ENCODE measurements around the gene PRDM16. TPM values are rescaled to one million over a fixed set of nuclear protein-coding genes. Genes with fewer than 3 reads are reported as not detected.
A peak's percentile ranks its signal among the peaks of the same experiment; 100 is the strongest.

PRDM16 gene
- total and polyA plus RNA-seq, 2 of the 13 experiments (the other 11 are each of a cell fraction or from before 2014, with no cell fraction given) = 0.15 to 0.81 TPM

DNA sequence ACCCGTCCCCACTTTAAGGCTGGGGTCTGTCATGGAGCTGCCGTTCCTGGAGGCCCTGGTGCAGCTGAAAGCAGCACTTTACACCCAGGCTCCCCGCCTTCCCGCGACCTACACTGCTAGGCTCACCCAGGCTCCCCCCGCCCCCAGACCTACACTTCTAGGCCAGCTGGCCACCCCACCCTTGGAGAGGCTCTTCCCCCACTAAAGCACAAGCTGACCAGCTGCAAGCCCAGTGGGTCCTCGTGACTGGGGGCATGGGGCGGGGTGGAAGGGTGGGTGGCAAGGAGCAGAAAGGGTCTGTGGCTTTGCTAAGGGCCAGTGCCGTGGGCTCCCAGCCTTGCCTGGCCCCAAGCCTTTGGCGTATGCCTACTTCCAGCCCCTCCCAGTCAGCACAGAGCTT, 375.7 kb downstream of the PRDM16 start (continued):
- no peak for TF ChIP-seq THYN1 (CRISPR knock-in tag; IDR thresholded peaks at IDR 0.05; ENCODE audit: borderline replicate concordance, low read depth)
- TF ChIP-seq NR1H2 (CRISPR knock-in tag; IDR thresholded peaks at IDR 0.05; ENCODE audit: borderline replicate concordance, low read depth) = no peak

DNA sequence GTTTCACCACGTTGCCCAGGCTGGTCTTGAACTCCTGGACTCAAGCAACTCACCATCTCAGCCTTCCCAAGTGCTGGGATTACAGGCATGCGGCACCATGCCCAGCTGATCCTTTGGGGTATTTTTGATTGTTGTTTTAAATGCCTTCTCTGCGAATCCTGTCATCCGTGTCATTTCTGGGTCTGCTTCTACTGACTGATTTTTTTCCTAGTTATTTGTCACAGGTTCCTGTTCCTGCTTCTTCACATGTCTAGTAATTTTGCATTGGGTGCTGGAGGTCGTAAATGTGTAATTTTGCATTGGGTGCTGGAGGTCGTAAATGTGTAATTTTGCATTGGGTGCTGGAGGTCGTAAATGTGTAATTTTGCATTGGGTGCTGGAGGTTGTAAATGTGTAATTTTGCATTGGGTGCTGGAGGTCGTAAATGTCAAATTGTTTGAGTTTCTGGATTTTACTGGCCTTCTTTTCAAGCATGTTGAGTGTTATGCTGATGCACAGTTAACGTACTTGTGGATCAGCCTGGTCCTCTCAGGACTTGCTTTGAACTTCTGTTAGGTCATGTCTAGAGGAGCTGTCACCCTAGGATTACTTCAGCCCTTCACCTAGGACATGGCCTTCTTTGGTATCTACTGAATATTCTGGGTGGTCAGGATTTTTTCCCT, 381.3 kb downstream of the PRDM16 start:
- H3K27ac ChIP-seq (ENCODE audit: extremely low read length, insufficient read depth, low read length) = no peak overlapping the region
- intact Hi-C loops (cut with micrococcal nuclease; ENCODE audit: unreplicated experiment) = loop anchor here (5.0 kb wide), 1 partner anchor 172 kb away; no protein-coding TSS in a partner anchor
- no peak for DNase-seq (ENCODE audit: low spot score)
- no peak overlapping the region for H2AFZ ChIP-seq (ENCODE audit: low read length)
- H3K4me3 ChIP-seq (replicated peaks in 1 of 3; ENCODE audit: insufficient read depth in 1 of 3, low read depth in 2 of 3, low read length in 3 of 3) = no peak overlapping the region
- no peak for ATAC-seq
- CTCF ChIA-PET (ENCODE audit: low intra/inter-chr PET ratio, low total read pairs) = no interaction called here
- H4K20me1 ChIP-seq (ENCODE audit: insufficient read depth, low read length) = no peaks in the 10 kb centered on the region; the same call in 1 of the 2 replicates
- 60% methylated on average over 9 of the region's 9 CpGs for WGBS (ENCODE audit: low lambda C conversion rate)
- no peak for TF ChIP-seq ZNF605 (CRISPR knock-in tag; IDR thresholded peaks at IDR 0.05)
- peak; percentile 71 for TF ChIP-seq RBM22 (optimal IDR thresholded peaks at IDR 0.05; ENCODE audit: low read length)
- TF ChIP-seq, protein P1, sequence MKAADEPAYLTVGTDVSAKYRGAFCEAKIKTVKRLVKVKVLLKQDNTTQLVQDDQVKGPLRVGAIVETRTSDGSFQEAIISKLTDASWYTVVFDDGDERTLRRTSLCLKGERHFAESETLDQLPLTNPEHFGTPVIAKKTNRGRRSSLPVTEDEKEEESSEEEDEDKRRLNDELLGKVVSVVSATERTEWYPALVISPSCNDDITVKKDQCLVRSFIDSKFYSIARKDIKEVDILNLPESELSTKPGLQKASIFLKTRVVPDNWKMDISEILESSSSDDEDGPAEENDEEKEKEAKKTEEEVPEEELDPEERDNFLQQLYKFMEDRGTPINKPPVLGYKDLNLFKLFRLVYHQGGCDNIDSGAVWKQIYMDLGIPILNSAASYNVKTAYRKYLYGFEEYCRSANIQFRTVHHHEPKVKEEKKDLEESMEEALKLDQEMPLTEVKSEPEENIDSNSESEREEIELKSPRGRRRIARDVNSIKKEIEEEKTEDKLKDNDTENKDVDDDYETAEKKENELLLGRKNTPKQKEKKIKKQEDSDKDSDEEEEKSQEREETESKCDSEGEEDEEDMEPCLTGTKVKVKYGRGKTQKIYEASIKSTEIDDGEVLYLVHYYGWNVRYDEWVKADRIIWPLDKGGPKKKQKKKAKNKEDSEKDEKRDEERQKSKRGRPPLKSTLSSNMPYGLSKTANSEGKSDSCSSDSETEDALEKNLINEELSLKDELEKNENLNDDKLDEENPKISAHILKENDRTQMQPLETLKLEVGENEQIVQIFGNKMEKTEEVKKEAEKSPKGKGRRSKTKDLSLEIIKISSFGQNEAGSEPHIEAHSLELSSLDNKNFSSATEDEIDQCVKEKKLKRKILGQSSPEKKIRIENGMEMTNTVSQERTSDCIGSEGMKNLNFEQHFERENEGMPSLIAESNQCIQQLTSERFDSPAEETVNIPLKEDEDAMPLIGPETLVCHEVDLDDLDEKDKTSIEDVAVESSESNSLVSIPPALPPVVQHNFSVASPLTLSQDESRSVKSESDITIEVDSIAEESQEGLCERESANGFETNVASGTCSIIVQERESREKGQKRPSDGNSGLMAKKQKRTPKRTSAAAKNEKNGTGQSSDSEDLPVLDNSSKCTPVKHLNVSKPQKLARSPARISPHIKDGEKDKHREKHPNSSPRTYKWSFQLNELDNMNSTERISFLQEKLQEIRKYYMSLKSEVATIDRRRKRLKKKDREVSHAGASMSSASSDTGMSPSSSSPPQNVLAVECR (CRISPR knock-in tag; IDR thresholded peaks at IDR 0.05; ENCODE audit: borderline replicate concordance) = no peak
- peak; percentile 17; the same call in 1 of the 2 replicates for TF ChIP-seq AKAP8 (CRISPR knock-in tag; IDR thresholded peaks at IDR 0.05)
- TF ChIP-seq, protein P2, sequence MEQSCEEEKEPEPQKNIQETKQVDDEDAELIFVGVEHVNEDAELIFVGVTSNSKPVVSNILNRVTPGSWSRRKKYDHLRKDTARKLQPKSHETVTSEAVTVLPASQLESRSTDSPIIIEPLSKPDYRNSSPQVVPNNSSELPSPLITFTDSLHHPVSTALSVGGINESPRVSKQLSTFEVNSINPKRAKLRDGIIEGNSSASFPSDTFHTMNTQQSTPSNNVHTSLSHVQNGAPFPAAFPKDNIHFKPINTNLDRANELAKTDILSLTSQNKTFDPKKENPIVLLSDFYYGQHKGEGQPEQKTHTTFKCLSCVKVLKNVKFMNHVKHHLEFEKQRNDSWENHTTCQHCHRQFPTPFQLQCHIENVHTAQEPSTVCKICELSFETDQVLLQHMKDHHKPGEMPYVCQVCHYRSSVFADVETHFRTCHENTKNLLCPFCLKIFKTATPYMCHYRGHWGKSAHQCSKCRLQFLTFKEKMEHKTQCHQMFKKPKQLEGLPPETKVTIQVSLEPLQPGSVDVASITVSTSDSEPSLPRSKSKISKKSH (CRISPR knock-in tag; IDR thresholded peaks at IDR 0.05; ENCODE audit: borderline replicate concordance) = no peak
- TF ChIP-seq POLR2G (IDR thresholded peaks at IDR 0.05; ENCODE audit: low read depth, low read length) = peak; percentile 69
- TF ChIP-seq POLR2AphosphoS5 (IDR thresholded peaks at IDR 0.05; ENCODE audit: low read depth, low read length) = peak; percentile 13; the same call in 1 of the 2 replicates
- TF ChIP-seq ZC3H13 (CRISPR knock-in tag; IDR thresholded peaks at IDR 0.05) = peak; percentile 61
- TF ChIP-seq, protein P3, sequence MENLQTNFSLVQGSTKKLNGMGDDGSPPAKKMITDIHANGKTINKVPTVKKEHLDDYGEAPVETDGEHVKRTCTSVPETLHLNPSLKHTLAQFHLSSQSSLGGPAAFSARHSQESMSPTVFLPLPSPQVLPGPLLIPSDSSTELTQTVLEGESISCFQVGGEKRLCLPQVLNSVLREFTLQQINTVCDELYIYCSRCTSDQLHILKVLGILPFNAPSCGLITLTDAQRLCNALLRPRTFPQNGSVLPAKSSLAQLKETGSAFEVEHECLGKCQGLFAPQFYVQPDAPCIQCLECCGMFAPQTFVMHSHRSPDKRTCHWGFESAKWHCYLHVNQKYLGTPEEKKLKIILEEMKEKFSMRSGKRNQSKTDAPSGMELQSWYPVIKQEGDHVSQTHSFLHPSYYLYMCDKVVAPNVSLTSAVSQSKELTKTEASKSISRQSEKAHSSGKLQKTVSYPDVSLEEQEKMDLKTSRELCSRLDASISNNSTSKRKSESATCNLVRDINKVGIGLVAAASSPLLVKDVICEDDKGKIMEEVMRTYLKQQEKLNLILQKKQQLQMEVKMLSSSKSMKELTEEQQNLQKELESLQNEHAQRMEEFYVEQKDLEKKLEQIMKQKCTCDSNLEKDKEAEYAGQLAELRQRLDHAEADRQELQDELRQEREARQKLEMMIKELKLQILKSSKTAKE (CRISPR knock-in tag; IDR thresholded peaks at IDR 0.05; ENCODE audit: borderline replicate concordance) = no peak
- 0 out of 2 replicates have a peak, but pooled peaks have one; percentile 60 for TF ChIP-seq NCOA5 (CRISPR knock-in tag; IDR thresholded peaks at IDR 0.05)
- H3K27me3 ChIP-seq (ENCODE audit: control insufficient read depth in 1 of 2, insufficient read depth in 2 of 2, low read length in 2 of 2) = no peaks in the 10 kb centered on the region
- FAIRE-seq = no peak
- no peak overlapping the region for H3K9ac ChIP-seq (ENCODE audit: insufficient read depth, low read depth, low read length)
- peaks cover 47% of the 10 kb centered on the region for H3K4me1 ChIP-seq (ENCODE audit: insufficient read depth, low read length)
- H3K4me2 ChIP-seq (ENCODE audit: low read depth, low read length) = no peak overlapping the region
- POLR2A ChIA-PET = no interaction called here
- peaks cover 1% of the 10 kb centered on the region for H3K79me2 ChIP-seq (ENCODE audit: insufficient read depth, low read length)
- no peaks in the 10 kb centered on the region for H3K36me3 ChIP-seq (replicated peaks in 1 of 2; ENCODE audit: control insufficient read depth in 1 of 2, insufficient read depth in 2 of 2, low read length in 2 of 2)
- BruUV-seq (replicated peaks) = TSS peak; percentile 30
- in situ Hi-C loops (cut with HindIII; ENCODE audit: extremely low pct_ligation_motif_present, low pct_unique_long_range_greater_than_20kb) = no loop called here
- H3K9me3 ChIP-seq (ENCODE audit: low read length) = no peaks in the 10 kb centered on the region
